ENCODE measurements around the gene ZSCAN5B.
"Not testable (repeated sequence)": the region's sequence is repeated elsewhere in the genome, so short reads cannot be mapped to it uniquely, and the experiment has no call there.

ZSCAN5B gene

GRCh38 chr19:56193981-56194640 is 3.5 kb downstream of the ZSCAN5B start:
- H3K27ac Mint-ChIP-seq: no peak overlapping the region
- no peak overlapping the region for H3K4me3 Mint-ChIP-seq
- H3K36me3 Mint-ChIP-seq: no peaks in the 10 kb centered on the region
- no peaks in the 10 kb centered on the region for H3K4me1 Mint-ChIP-seq
- no peak for DNase-seq (ENCODE audit: low spot score in 2 of 2)
- no peaks in the 10 kb centered on the region for H3K9me3 Mint-ChIP-seq
- no peak for ATAC-seq

- ATAC-seq (no peak), DNase-seq (ENCODE audit: low spot score in 2 of 2) (no peak)
- Mint-ChIP-seq H3K9me3 (no peaks in the 10 kb centered on the region), H3K4me1 (no peaks in the 10 kb centered on the region), H3K27ac (no peak overlapping the region), H3K36me3 (no peaks in the 10 kb centered on the region), H3K4me3 (no peak overlapping the region)
Measured at GRCh38 chr19:56191711-56192110, 5.9 kb downstream of the ZSCAN5B start.

GRCh38 chr19:56191115-56191514 is 6.5 kb downstream of the ZSCAN5B start:
- Mint-ChIP-seq H3K4me1 (no peaks in the 10 kb centered on the region), H3K9me3 (no peaks in the 10 kb centered on the region), H3K36me3 (no peaks in the 10 kb centered on the region), H3K27ac (no peak overlapping the region), H3K4me3 (no peak overlapping the region)
- no peak for ATAC-seq
- no peak for DNase-seq (ENCODE audit: low spot score in 2 of 2)

- no peak overlapping the region for H3K4me3 Mint-ChIP-seq
- H3K27ac Mint-ChIP-seq: no peak overlapping the region
- ATAC-seq (no peak), DNase-seq (ENCODE audit: low spot score in 2 of 2) (no peak)
- no peaks in the 10 kb centered on the region for H3K4me1 Mint-ChIP-seq
- H3K36me3 Mint-ChIP-seq: no peaks in the 10 kb centered on the region
- H3K9me3 Mint-ChIP-seq: no peaks in the 10 kb centered on the region
Measured at GRCh38 chr19:56189785-56190184, 7.8 kb downstream of the ZSCAN5B start.

- Mint-ChIP-seq H3K27ac (no peak overlapping the region), H3K36me3 (no peaks in the 10 kb centered on the region)
- ATAC-seq: no peak
Measured at GRCh38 chr19:56177564-56178243, 19.9 kb downstream of the ZSCAN5B start.

GRCh38 chr19:56176881-56177280 is 20.7 kb downstream of the ZSCAN5B start:
- Mint-ChIP-seq H3K4me3 (no peak overlapping the region), H3K36me3 (no peaks in the 10 kb centered on the region), H3K27ac (no peak overlapping the region), H3K9me3 (no peaks in the 10 kb centered on the region), H3K4me1 (peaks cover 2% of the 10 kb centered on the region)
- ATAC-seq (no peak), DNase-seq (ENCODE audit: low spot score in 2 of 2) (no peak)

More at GRCh38 chr19:56177564-56178243, 19.9 kb downstream of the ZSCAN5B start:
- H3K9me3 Mint-ChIP-seq: no peaks in the 10 kb centered on the region
- no peak overlapping the region for H3K4me3 Mint-ChIP-seq
- no peaks in the 10 kb centered on the region for H3K4me1 Mint-ChIP-seq
- DNase-seq (ENCODE audit: low spot score in 2 of 2): no peak

- not testable (repeated sequence) for H3K27ac Mint-ChIP-seq; H3K9me3 Mint-ChIP-seq; DNase-seq (ENCODE audit: low spot score in 2 of 2); ATAC-seq; H3K4me3 Mint-ChIP-seq; H3K36me3 Mint-ChIP-seq; H3K4me1 Mint-ChIP-seq
Measured at GRCh38 chr19:56176310-56176709, 21.3 kb downstream of the ZSCAN5B start.

- H3K27ac Mint-ChIP-seq; H3K4me1 Mint-ChIP-seq; DNase-seq (ENCODE audit: low spot score in 2 of 2): not testable (repeated sequence)
Measured at GRCh38 chr19:56175861-56176307, 21.7 kb downstream of the ZSCAN5B start, which contains the start of gene GALP. Gene GALP (plus strand): TSS chr19:56176008. CDS start chr19:56177109, 1,101 bp downstream.

GRCh38 chr19:56174550-56174949 is 23.0 kb downstream of the ZSCAN5B start:
- DNase-seq (ENCODE audit: low spot score in 2 of 2) (no peak), ATAC-seq (no peak)
- H3K9me3 Mint-ChIP-seq: no peaks in the 10 kb centered on the region
- H3K4me3 Mint-ChIP-seq: no peak overlapping the region
- peaks cover 6% of the 10 kb centered on the region for H3K4me1 Mint-ChIP-seq
- H3K36me3 Mint-ChIP-seq: no peaks in the 10 kb centered on the region
- no peak overlapping the region for H3K27ac Mint-ChIP-seq

More at GRCh38 chr19:56175861-56176307, 21.7 kb downstream of the ZSCAN5B start, which contains the start of gene GALP:
- H3K9me3 Mint-ChIP-seq, ATAC-seq, H3K36me3 Mint-ChIP-seq, H3K4me3 Mint-ChIP-seq: not testable (repeated sequence)

- Mint-ChIP-seq H3K27ac (no peak overlapping the region), H3K4me3 (no peak overlapping the region), H3K36me3 (no peaks in the 10 kb centered on the region), H3K4me1 (peaks cover 6% of the 10 kb centered on the region), H3K9me3 (no peaks in the 10 kb centered on the region)
- ATAC-seq (no peak), DNase-seq (ENCODE audit: low spot score in 2 of 2) (no peak)
Measured at GRCh38 chr19:56174086-56174485, 23.5 kb downstream of the ZSCAN5B start.

- no peak overlapping the region for H3K4me3 Mint-ChIP-seq
- H3K27ac Mint-ChIP-seq: no peak overlapping the region
- DNase-seq (ENCODE audit: low spot score in 2 of 2) (no peak), ATAC-seq (no peak)
- H3K36me3 Mint-ChIP-seq: no peaks in the 10 kb centered on the region
- H3K4me1 Mint-ChIP-seq: peaks cover 6% of the 10 kb centered on the region
- H3K9me3 Mint-ChIP-seq: no peaks in the 10 kb centered on the region
Measured at GRCh38 chr19:56170261-56170660, 27.3 kb downstream of the ZSCAN5B start.

GRCh38 chr19:56167064-56167578 is 30.5 kb downstream of the ZSCAN5B start:
- Mint-ChIP-seq H3K27ac (no peak overlapping the region), H3K9me3 (no peaks in the 10 kb centered on the region), H3K36me3 (no peaks in the 10 kb centered on the region), H3K4me1 (peaks cover 6% of the 10 kb centered on the region), H3K4me3 (no peak overlapping the region)
- no peak for DNase-seq (ENCODE audit: low spot score in 2 of 2)
- no peak for ATAC-seq

- H3K4me1 Mint-ChIP-seq: peaks cover 7% of the 10 kb centered on the region
- ATAC-seq (no peak), DNase-seq (ENCODE audit: low spot score in 2 of 2) (no peak)
- H3K36me3 Mint-ChIP-seq: peaks cover 19% of the 10 kb centered on the region
- no peak overlapping the region for H3K4me3 Mint-ChIP-seq
- no peak overlapping the region for H3K27ac Mint-ChIP-seq
- no peaks in the 10 kb centered on the region for H3K9me3 Mint-ChIP-seq
Measured at GRCh38 chr19:56163097-56163496, 34.5 kb downstream of the ZSCAN5B start.

- H3K4me3 Mint-ChIP-seq: no peak overlapping the region
Measured at GRCh38 chr19:56162258-56162657, 35.3 kb downstream of the ZSCAN5B start.

GRCh38 chr19:56161534-56161933 is 36.0 kb downstream of the ZSCAN5B start:
- Mint-ChIP-seq H3K4me1 (peaks cover 7% of the 10 kb centered on the region), H3K4me3 (no peak overlapping the region), H3K27ac (no peak overlapping the region), H3K36me3 (peaks cover 25% of the 10 kb centered on the region), H3K9me3 (no peaks in the 10 kb centered on the region)
- DNase-seq (ENCODE audit: low spot score in 2 of 2) (no peak), ATAC-seq (no peak)

More at GRCh38 chr19:56162258-56162657, 35.3 kb downstream of the ZSCAN5B start:
- peak; percentile 79 for ATAC-seq
- H3K36me3 Mint-ChIP-seq: peaks cover 25% of the 10 kb centered on the region
- no peak for DNase-seq (ENCODE audit: low spot score in 2 of 2)
- H3K27ac Mint-ChIP-seq: no peak overlapping the region
- H3K4me1 Mint-ChIP-seq: peaks cover 7% of the 10 kb centered on the region
- H3K9me3 Mint-ChIP-seq: no peaks in the 10 kb centered on the region

All from stimulated activated effector memory CD8-positive, alpha-beta T cell treated with anti-CD3 and anti-CD28 coated beads, Interleukin-12 subunit alpha, Interleukin-12 subunit beta, amount 100 ng/mL, for 72 hours (primary cell).